GM12878 (cell line): ENCODE results near the gene RPS19BP1. TPM values are rescaled to one million over a fixed set of nuclear protein-coding genes. Genes with fewer than 3 reads are reported as not detected.

Experiments used
- BACH1 ChIP-seq: fragments of 450-650 bp; IDR thresholded peaks from 2 replicates; pipeline ENCODE4 v1.6.1; 2017; ENCODE audit warnings: mild to moderate bottlenecking, borderline replicate concordance
- BRCA1 ChIP-seq: IDR thresholded peaks from 2 replicates; pipeline ENCODE4 v1.6.1; 2011; ENCODE audit warnings: low read depth, low read length, improper control_type of control experiment
- CBX5 ChIP-seq: sonication (generic); IDR thresholded peaks from 2 replicates; pipeline ENCODE4 v1.6.1; 2016; ENCODE audit warnings: low read depth, moderate library complexity, mild to moderate bottlenecking, inconsistent platforms
- CEBPZ ChIP-seq: fragments of 150-350 bp; IDR thresholded peaks from 2 replicates; pipeline ENCODE4 v1.6.1; 2016; ENCODE audit warnings: low read depth, low read length
- MYC ChIP-seq: IDR thresholded peaks from 2 replicates; pipeline ENCODE4 v1.6.1; 2011; ENCODE audit warnings: mild to moderate bottlenecking, low read length, moderate library complexity, inconsistent platforms; ENCODE audit not compliant: insufficient read depth, insufficient replicate concordance, insufficient read length, severe bottlenecking
- NBN ChIP-seq: fragments of 450-650 bp; IDR thresholded peaks from 2 replicates; pipeline ENCODE4 v1.6.1; 2016
- PBX3 ChIP-seq: IDR thresholded peaks from 2 replicates; pipeline ENCODE4 v1.6.1; 2011; ENCODE audit warnings: mild to moderate bottlenecking, low read depth, low read length, moderate library complexity; ENCODE audit not compliant: insufficient replicate concordance
- PKNOX1 ChIP-seq: fragments of 450-650 bp; IDR thresholded peaks from 2 replicates; pipeline ENCODE4 v1.6.1; 2016; ENCODE audit warnings: mild to moderate bottlenecking
- POLR2A ChIP-seq: IDR thresholded peaks from 2 replicates; pipeline ENCODE4 v1.6.1; 2011; ENCODE audit warnings: low read depth, mild to moderate bottlenecking, low read length
- PRDM15 ChIP-seq: fragments of 450-650 bp; formaldehyde crosslinking; IDR thresholded peaks from 2 replicates; pipeline ENCODE4 v1.4.0; 2020; ENCODE audit warnings: mild to moderate bottlenecking, moderate library complexity
- RAD21 ChIP-seq: IDR thresholded peaks from 2 replicates; pipeline ENCODE4 v1.6.1; 2011; ENCODE audit warnings: mild to moderate bottlenecking, low read depth, low read length, moderate library complexity; ENCODE audit not compliant: insufficient read depth
- RB1 ChIP-seq: fragments of 450-650 bp; formaldehyde crosslinking; IDR thresholded peaks from 2 replicates; pipeline ENCODE4 v1.6.1; 2017; ENCODE audit warnings: mild to moderate bottlenecking, borderline replicate concordance
- RCOR1 ChIP-seq: conservative IDR thresholded peaks from 2 replicates; pipeline ENCODE4 v1.6.1; 2012; ENCODE audit warnings: low read depth, low read length, improper control_type of control experiment
- RUNX3 ChIP-seq: IDR thresholded peaks from 2 replicates; pipeline ENCODE4 v1.6.1; 2012; ENCODE audit warnings: low read length, inconsistent platforms
- SMAD1 ChIP-seq: fragments of 450-650 bp; IDR thresholded peaks from 2 replicates; pipeline ENCODE4 v1.6.1; 2018; ENCODE audit warnings: mild to moderate bottlenecking, low read depth; ENCODE audit not compliant: partially characterized antibody
- SMC3 ChIP-seq: IDR thresholded peaks from 2 replicates; pipeline ENCODE4 v1.6.1; 2011; ENCODE audit warnings: low read length, improper control_type of control experiment, borderline replicate concordance
- SRF ChIP-seq, 2 experiments: IDR thresholded peaks; 2 replicates each; pipeline ENCODE4 v1.6.1; 2011; ENCODE audit warnings: low read depth in 2 of 2, low read length in 2 of 2, mild to moderate bottlenecking in 1 of 2, moderate library complexity in 1 of 2
- STAT1 ChIP-seq: fragments of 450-650 bp; conservative IDR thresholded peaks from 2 replicates; pipeline ENCODE4 v1.6.1; 2014; ENCODE audit warnings: antibody characterized with exemption, mild to moderate bottlenecking
- USF1 ChIP-seq: IDR thresholded peaks from 2 replicates; pipeline ENCODE4 v1.6.1; 2011; ENCODE audit warnings: borderline replicate concordance, low read depth, mild to moderate bottlenecking, moderate library complexity, mixed read lengths, low read length; ENCODE audit not compliant: insufficient read depth; ENCODE audit errors: extremely low read length
- WRNIP1 ChIP-seq: IDR thresholded peaks from 2 replicates; pipeline ENCODE4 v1.6.1; 2011; ENCODE audit warnings: low read depth, low read length, improper control_type of control experiment, borderline replicate concordance
- ZNF207 ChIP-seq: fragments of 450-650 bp; IDR thresholded peaks from 2 replicates; pipeline ENCODE4 v1.6.1; 2014; ENCODE audit warnings: antibody characterized with exemption, mild to moderate bottlenecking, borderline replicate concordance
- polyA plus RNA-seq, 11 experiments: library from polyadenylated mRNA; depleted of rRNA in 4 of 11; unstranded in 6 of 11; stranded (reverse) in 5 of 11; fragments of >200 nt; fragmentation: Nextera tagmentation in 4 of 11; fragmentation: Illumina TruSeq in 1 of 11; extraction: Ambion mirVana in 4 of 11; extraction: Trizol in 1 of 11; gene quantifications; 1 replicate in 1 of 11; 2 replicates in 10 of 11; pipeline versions ENCODE4 v1.2.1 to v1.2.3, GENCODE V29; 2011 to 2016; ENCODE audit warnings: inconsistent platforms in 2 of 11, missing spikeins in 2 of 11, low read depth in 1 of 11
- total RNA-seq, 4 experiments: library from RNA; depleted of rRNA in 3 of 4; stranded (reverse); fragments of >200 nt in 3 of 4; fragmentation: Illumina TruSeq in 1 of 4; extraction: Trizol in 1 of 4; gene quantifications; 2 replicates each; pipeline versions ENCODE4 v1.2.1 to v1.2.3, GENCODE V29; 2013 to 2021

RPS19BP1 gene
- total and polyA plus RNA-seq, 10 of the 15 experiments (the other 5 are each of a cell fraction or from before 2014, with no cell fraction given): 2.7 to 206 (median 78.6) TPM

GRCh38 chr22:39528080-39528661 is 4.4 kb downstream of the RPS19BP1 start (continued):
- peak; percentile 55 for TF ChIP-seq PBX3
- TF ChIP-seq USF1: no peak
- TF ChIP-seq STAT1: no peak
- TF ChIP-seq RCOR1: no peak
- no peak for TF ChIP-seq BRCA1
- TF ChIP-seq PKNOX1: peak; percentile 87
- TF ChIP-seq PRDM15: no peak
- no peak for TF ChIP-seq CEBPZ
- no peak for TF ChIP-seq RAD21
- no peak for TF ChIP-seq MYC
- TF ChIP-seq SMAD1: no peak
- TF ChIP-seq BACH1: peak; percentile 5; the same call in 1 of the 2 replicates
- TF ChIP-seq WRNIP1: no peak; the same call in 1 of the 2 replicates
- peak; percentile 77 for TF ChIP-seq POLR2A
- no peak for TF ChIP-seq ZNF207
- TF ChIP-seq NBN: peak; percentile 50
- no peak for TF ChIP-seq RUNX3
- no peak for TF ChIP-seq SRF (IDR thresholded peaks at IDR 0.05; ENCODE audit: low read depth in 2 of 2, low read length in 2 of 2)
- TF ChIP-seq SMC3: no peak
- TF ChIP-seq CBX5: no peak
- no peak for TF ChIP-seq RB1
